Daoy (cell line): ENCODE data around the gene POGLUT3. TPM values are rescaled to one million over a fixed set of nuclear protein-coding genes. Genes with fewer than 3 reads are reported as not detected.

Experiments
- DNase-seq: peaks from one replicate; pipeline ENCODE4 v3.0.0-alpha.2; 2015; ENCODE audit warnings: low read depth
- total RNA-seq: library from RNA; depleted of rRNA; stranded (reverse); fragments of >200 nt; shearing (Covaris generic); gene quantifications from 2 replicates; pipeline ENCODE4 v1.2.3, GENCODE V29; 2014

POGLUT3 gene
- total RNA-seq, 1 experiment from 2014 or later = 16.6 TPM

DNA sequence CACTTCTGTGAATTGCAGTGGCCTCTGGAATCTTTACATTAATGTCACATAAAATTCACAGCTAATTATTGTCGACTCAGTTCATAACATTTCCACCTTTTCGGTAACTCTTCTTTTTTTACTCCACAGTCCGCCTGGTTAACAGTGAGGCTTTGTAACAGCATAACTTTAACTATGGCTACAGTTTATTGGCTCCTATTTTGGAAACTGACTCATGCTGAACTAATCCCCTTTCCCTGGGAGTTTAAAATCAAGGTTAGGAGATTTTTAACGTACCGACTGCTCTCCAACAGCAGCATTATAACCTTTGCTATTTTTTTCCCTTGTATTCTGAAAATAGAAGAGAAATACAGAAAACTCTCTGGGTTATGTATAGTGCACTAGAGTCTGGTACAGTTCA, 3.2 kb upstream of the POGLUT3 start:
- no peak for DNase-seq

DNA sequence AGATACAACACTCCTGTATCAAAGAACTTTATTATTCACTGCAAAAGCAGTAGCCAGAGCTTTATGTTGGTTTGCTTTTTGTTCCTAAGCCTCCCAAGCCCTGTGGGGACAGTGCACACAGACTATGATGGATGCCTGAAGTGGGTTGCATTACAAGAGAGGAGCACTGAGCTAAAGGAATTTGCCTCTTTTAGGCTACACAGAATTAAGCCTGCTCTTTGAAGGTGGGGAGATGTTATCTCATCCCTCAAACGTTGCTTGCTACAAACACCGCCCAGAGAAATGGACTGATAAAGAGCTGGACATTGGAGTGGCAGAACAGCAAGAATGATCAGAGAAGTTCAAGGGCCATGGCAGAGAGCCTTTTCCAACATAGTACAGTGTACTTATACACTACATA, 2.5 kb upstream of the POGLUT3 start:
- DNase-seq = no peak

DNA sequence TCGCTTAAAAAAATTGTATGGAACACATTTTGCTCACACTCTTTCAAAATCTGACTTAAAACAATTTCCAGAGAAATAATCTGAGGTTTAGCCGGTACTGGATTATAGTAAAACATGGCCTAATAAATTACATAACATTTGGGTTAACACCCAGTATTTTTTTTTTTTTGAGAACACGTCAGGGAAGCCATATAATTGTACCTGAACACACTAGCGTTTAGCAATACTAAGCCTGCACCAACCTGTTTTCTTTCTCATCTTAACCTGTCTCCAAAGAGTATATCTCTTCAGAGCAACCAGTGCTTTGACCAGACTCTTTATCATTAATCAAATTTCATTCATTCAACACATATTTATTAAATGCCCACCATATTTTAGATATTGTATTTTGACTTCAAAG, 2.0 kb upstream of the POGLUT3 start:
- DNase-seq = no peak

DNA sequence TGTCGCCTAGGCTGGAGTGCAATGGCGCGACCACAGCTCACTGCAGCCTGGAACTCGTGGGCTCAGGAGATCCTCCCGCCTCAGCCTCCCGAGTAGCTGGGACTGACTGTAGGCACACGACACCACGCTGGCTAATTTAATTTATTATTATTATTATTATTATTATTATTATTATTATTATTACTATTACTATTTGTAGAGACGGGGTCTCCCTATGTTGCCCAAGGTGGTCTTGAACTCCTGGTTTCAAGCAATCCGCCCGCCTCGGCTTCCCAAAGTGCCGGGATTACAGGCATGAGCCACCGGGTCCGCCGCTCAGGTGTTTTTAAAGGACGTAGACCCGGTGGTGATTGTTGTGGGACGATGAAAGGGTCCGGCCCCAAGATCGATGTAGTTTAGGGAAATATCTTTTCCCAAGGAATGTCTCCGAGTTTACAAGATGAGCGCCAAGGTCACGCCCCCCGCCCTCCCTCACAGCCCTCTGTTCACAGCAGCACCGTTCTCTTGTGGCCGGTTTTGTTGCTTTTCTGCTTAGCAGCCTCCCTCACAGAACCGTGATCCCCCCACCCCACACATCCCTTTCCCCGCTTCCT, 728 bp upstream of the POGLUT3 start:
- DNase-seq = no peak

DNA sequence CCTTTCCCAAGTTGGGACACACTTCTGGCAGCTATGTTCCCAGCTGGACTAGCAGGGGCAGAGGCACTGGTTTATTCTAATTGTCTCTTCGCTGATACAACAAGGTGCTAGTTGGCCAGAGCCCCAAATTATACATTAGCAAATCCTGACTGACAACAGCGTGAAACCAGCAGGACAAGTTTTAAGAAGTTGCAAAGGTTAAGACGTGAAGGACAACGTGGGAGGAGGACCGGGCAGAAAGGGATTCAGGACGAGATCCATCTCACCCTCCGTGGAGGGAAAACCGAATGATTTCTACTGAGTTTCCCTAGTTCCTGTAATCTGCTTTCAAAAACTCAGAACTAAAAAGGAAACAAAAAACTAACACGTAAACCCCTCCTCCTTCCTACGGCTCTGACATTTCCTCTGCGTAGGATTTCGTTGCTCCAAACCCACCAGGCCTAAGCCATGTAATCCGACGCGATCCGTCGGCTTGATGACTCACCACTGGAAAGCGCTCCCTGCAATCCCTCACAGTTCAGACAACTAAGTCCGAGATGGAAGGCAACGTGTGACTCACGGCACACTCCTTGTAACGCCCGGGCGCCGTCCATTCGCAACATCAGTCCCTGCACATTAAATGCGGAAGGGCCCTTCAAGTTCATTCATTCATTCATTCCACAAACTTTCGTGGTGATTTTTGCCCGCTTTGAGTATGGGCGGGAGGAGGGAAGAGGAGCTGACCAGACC, 703 bp downstream of the POGLUT3 start:
- DNase-seq = peak; percentile 97

DNA sequence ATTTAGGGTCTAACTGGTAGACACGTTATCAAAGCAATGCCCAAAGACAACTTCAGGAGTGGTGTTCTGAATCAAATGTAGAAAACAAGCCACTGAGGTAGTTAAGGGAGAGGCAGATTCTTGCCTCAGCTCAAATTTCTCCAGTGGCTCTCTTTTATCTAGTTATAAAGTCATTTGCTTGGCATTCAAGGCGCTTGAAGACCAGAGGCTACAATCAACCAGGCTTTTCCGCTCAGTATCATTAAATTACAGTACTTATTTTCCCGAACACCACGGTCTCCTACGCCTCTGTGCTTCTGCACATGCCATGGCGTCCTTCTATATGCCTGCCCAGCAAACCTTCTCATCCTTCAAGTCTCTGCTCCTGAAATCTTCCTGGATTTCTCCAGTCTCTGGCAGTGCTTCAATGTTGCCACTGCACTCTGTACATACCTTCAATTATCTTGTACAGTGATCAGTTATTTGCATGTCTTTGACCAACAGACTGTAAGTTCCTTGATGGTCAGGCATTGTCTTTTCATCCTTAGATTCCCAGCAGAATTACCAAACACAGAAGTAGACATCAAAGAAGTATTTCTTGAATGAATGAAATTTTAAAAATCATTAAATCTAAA, 1.4 kb downstream of the POGLUT3 start:
- no peak for DNase-seq

DNA sequence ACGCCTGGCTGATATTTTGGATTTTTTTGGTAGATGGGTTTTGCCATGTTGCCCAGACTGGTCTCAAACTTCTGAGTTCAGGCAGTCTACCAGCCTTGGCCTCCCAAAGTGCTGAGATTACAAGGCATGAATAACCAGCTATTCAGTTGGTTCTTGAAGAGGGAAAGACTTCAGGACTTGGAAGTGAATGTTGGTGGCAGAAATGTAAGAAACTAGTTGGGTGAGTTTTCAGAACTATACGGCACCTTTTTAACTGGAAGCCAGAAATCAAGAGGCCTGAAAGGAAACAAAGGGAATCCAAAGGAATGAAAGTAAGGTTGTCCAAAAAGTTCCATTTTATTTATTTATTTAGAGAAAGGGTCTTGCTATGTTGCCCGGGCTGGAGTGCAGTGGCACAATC, 2.9 kb downstream of the POGLUT3 start:
- no peak for DNase-seq

DNA sequence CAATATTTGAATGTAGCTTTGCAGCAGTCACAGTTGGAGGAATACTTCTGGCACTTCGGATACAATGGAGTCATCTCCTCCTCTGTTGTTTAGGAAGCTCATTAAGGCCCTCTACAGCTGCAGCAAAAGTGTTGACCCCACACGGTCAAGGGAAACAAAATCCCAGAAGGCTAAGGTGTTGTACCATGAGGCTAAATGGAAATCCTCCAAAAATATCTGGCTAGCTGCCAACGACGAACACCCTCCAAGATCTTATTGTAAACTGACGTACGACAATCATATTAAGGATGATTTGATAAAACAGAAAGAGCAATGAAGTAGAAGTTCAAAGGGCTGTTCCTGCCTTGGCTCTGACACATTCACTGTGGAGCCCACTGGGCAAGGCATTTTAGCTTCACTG, 4.0 kb downstream of the POGLUT3 start:
- DNase-seq = no peak

DNA sequence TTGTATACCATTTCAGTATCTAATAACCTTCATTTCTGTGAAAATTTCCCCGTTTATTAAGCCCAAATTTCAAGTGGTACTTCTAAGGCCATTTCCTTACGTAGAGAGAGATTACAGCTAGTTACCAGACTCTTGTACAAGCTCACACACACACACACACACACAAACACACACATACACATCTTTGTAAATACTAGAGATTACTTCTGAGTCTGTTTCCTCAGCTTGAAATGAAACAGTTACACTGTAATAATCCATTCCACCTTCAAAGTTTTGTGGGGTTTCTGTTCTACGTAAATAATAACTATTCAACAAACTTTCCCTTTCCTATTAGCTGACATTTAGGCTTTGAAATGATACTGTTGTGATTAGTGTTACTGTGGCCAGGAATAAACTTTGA, 6.2 kb downstream of the POGLUT3 start:
- DNase-seq = no peak

DNA sequence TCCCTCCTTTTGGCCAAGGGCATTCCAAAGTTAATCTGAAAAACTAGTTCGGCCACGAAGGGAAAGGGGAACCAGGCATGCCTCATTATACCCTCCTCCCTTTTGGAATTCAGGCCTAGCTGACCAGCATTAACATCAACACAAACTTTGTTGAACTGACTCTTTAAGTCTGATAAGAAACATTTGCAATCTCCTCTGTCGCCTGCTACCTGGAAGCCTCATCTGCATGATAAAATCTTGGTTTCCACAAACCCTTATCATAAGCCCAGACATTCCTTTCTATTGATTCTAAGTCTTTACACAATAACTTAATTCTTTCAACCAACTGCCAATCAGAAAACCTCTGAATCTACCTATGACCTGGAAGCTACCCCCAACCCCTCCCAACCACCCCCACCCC, 11.4 kb downstream of the POGLUT3 start:
- DNase-seq = no peak

DNA sequence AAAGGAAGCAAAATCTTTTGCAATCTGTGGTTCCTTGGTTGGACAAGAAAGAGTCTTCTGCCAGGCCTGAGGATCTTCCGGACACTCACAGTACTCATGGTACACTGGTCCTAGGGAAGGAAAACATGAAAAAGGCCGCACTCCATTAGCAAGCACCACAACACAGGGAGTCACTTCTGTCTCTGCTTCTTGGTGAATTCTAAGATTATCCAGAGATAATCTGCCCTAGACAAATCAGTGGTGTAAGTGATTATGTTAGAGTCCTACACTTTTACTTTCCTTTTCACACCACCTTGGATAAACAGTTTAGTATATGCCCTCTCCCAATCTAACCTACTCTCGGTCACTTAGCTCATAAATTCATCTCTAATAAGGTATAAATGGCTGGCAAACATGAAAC, 11.9 kb downstream of the POGLUT3 start:
- no peak for DNase-seq

DNA sequence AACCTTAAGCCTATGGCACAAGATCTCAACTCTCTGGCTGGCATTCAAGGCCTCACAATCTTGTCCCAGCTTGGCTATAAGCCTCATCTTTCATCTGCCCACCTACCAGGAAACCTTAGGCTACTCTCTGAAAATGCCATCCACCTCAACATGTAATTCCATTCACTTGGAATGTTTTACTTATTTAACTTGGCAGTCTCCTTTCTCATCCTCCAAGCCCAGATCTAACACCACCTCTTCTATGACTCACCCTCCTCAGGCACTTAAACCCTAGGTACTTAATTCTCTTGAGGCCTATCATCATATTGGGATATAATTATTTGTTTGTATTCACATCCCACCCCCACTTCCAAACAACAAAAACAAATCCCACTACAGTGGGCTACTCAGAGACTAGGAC, 15.0 kb downstream of the POGLUT3 start:
- no peak for DNase-seq

DNA sequence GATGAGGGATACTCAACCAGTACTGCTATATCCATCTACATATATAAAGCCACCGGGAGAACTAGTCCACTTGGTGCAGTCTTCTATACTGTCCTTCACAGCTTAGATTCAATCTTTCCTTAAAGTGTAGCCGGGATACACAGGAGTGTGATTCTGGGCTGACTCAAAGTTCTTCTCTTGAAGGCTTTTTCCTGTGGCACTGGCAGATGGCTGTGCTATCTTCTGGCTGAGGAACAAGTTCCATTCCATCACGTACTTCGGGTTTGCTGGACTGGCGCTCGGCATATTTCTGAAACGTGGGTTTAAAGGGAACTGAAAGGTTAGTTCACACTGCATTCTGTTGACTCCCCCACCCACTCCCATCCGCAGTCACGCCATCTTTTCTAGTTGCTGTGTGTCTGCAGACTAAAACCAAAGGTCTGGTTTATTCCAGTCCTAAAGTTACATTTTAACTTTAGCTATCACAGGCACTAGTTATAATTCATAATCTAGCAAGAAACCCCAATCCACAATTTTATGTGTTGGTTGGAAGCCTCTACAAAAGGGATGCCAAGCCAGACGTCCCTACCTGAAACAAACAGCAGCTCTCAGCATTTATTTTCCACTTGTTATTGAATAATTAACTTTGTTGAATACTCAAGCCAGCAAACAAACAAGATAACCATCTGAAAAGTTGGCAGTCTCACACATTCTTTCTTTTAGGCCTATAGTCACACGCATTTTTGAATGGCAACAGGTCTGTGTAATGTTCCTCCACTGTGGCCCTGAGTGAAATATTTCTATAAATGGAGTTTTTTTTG, 23.3 kb downstream of the POGLUT3 start:
- no peak for DNase-seq

DNA sequence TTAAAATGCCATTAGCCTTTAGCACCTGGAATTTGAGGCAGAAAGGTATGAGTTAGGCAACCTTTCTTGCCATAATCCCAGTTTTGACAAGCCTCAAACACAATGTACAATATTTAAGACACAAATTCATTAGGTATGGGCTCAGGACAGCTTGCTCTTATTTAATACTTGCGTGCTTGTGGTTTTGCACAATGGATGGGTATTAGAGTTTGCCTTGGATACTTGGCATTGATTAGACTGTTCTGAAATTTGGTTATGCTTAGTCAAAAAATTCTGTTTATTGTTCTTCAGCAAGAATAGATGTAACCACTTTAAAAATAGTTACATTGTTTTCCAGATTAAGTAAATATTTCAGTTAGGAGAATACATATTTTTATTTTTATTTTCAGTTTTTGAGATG, 25.5 kb downstream of the POGLUT3 start:
- DNase-seq = no peak

DNA sequence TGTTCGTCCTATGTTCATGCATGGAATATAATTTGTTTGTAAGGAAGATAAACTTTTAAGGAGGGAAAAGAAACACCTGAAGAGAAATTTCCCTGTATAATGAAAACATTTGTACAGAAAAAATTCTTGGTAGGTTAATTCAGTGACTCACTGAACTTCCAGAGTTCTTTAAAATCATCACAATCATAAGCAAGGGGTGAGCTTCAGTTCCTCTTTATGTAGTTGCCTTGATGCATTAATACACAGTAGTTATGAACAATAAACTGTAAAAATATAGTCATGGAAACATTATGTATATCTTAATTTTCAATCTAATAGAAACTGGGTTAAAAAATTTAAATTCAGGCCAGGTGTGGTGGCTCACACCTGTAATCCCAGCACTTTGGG, 29.7 kb downstream of the POGLUT3 start:
- DNase-seq = no peak

DNA sequence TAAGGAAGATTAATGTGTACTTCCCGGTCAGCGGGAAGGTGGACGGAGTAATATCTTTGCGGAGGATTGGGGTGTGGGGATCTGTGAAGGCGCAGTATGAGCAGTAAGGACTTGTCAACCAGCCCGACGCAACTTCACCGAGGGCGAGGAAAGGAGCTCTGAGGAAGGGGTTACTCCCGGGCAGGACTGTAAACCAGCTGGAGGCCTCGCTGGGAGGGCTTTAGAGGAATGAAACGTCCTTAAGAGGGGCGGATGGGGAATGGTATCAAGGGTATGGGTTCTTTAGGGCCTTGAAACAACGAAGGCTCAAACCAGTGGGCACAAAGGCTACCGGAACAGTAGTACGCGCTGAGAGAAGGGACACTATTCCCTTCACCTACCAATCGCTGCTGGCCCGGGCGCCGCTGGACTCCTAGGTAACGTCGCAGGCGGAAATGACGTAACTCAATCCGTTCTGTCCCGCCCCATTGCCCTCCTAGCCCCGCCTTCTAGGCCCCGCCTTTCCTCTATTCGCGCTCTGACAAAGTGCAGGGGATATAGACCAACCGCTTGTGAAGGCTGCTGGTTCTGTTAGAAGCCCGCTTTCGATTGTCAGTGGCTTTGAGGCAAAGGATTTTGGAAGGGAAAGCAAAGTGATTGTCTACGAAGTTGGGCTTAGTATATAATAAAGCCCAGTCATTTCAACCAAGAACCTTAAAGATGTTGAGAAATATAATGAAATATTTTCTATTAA, 30.9 kb downstream of the POGLUT3 start, which contains the start of gene C11orf65:
Gene C11orf65, minus strand, starts transcription at position 439 of the 733 bp plus-strand sequence. CDS start 5,970 bp downstream, outside the sequence.
- peak; percentile 97 for DNase-seq

DNA sequence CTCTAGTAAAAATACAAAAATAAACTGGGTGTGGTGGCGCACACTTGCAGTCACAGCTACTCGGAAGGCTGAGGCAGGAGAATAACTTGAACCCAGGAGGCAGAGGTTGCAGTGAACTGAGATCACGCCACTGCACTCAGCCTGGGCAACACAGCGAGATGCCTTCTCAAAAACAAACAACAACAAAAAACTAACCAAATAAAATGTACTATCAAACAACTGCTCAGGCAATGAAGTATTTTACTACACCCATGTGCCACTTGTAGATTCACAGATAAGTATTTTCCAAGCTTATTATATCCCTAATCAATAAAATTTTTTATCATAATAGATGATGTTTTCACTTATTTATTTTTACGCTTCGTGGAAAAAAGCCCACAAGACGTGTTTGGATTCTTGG, 31.8 kb downstream of the POGLUT3 start:
- no peak for DNase-seq

DNA sequence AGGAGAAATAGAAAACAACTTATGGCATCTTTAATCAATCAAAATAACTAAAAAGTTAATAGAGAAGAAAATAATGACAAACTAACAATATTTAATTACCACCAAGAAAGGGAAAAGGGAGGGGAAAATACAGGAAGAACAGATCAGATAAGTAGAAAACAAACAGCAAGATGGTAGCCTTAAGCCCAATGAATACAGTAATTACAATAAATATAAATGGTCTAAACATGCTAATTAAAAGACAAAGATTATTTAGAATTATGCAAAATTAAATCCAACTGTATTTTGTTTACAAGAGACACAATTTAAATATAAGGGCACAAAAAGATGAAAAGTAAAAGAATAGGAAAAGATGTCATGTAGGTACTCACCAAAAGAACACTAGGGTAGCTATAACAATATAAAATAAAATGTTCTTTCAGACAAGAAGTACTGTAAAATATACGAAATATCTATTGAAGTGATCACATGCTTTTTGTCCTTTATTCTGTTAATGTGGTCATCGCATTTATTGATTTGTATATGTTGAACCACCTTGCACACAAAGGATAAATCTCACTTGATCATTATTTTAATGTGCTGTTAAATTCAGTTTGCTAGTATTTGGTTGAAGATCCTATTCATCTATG, 44.9 kb downstream of the POGLUT3 start:
- DNase-seq = no peak
